K562 (cell line): Measurements from ENCODE around the gene CREB3L1. TPM values are rescaled to one million over a fixed set of nuclear protein-coding genes. Genes with fewer than 3 reads are reported as not detected.
A peak's percentile ranks its signal among the peaks of the same experiment; 100 is the strongest.

ENCODE experiments used
- ARID4B ChIP-seq: sonication (generic); formaldehyde crosslinking; IDR thresholded peaks from 2 replicates; pipeline ENCODE4 v1.8.0; 2022; ENCODE audit warnings: mild to moderate bottlenecking, missing genetic modification reagents
- ASH1L ChIP-seq: fragments of 450-650 bp; IDR thresholded peaks from 2 replicates; pipeline ENCODE4 v1.6.1; 2018; ENCODE audit warnings: borderline replicate concordance, mild to moderate bottlenecking, low read depth; ENCODE audit not compliant: partially characterized antibody
- CBFB ChIP-seq: sonication (generic); formaldehyde crosslinking; IDR thresholded peaks from 2 replicates; pipeline ENCODE4 v1.4.0; 2020; ENCODE audit warnings: mild to moderate bottlenecking, missing genetic modification reagents
- CXXC5 ChIP-seq: fragments of 250-450 bp; sonication (Bioruptor Pico); IDR thresholded peaks from 2 replicates; pipeline ENCODE4 v1.8.0; 2022; ENCODE audit warnings: inconsistent platforms, mild to moderate bottlenecking, moderate library complexity
- EHMT2 ChIP-seq: fragments of 450-650 bp; IDR thresholded peaks from 2 replicates; pipeline ENCODE4 v1.6.1; 2018; ENCODE audit warnings: antibody characterized with exemption
- ETS2 ChIP-seq: IDR thresholded peaks from 2 replicates; pipeline ENCODE4 v1.6.1; 2016; ENCODE audit warnings: borderline replicate concordance, missing genetic modification characterization, mild to moderate bottlenecking, moderate library complexity, missing compliant biosample characterization; ENCODE audit not compliant: poor library complexity, severe bottlenecking
- HLTF ChIP-seq: fragments of 450-650 bp; IDR thresholded peaks from 2 replicates; pipeline ENCODE4 v1.6.1; 2016
- HMGN3 ChIP-seq: IDR thresholded peaks from 2 replicates; pipeline ENCODE4 v1.6.1; 2011; ENCODE audit warnings: borderline replicate concordance, low read depth, mild to moderate bottlenecking, mixed read lengths, low read length; ENCODE audit not compliant: insufficient read length; ENCODE audit errors: extremely low read depth
- KLF13 ChIP-seq: fragments of 450-650 bp; IDR thresholded peaks from 2 replicates; pipeline ENCODE4 v1.6.1; 2016; ENCODE audit warnings: missing genetic modification characterization, low read depth, mild to moderate bottlenecking, missing compliant biosample characterization, moderate library complexity, borderline replicate concordance
- MYNN ChIP-seq, 2 experiments: sonication (generic); formaldehyde crosslinking in 1 of 2; IDR thresholded peaks; 2 replicates each; pipeline versions ENCODE4 v1.5.0 to v1.6.1; 2016 to 2020; ENCODE audit warnings: antibody characterized with exemption in 1 of 2, missing genetic modification reagents in 1 of 2
- NELFE ChIP-seq: IDR thresholded peaks from 2 replicates; pipeline ENCODE4 v1.6.1; 2011; ENCODE audit warnings: mild to moderate bottlenecking; ENCODE audit not compliant: insufficient read depth, insufficient read length
- NFIX ChIP-seq: fragments of 250-450 bp; sonication (Bioruptor Pico); IDR thresholded peaks from 2 replicates; pipeline ENCODE4 v1.4.0; 2020; ENCODE audit warnings: low read depth, mild to moderate bottlenecking, moderate library complexity
- NRF1 ChIP-seq, 2 experiments: fragments of 450-650 bp; IDR thresholded peaks in 1 of 2; conservative IDR thresholded peaks in 1 of 2; 2 replicates each; pipeline ENCODE4 v1.6.1; 2014; ENCODE audit warnings: mild to moderate bottlenecking in 2 of 2
- NUFIP1 ChIP-seq: fragments of 450-650 bp; IDR thresholded peaks from 2 replicates; pipeline ENCODE4 v1.6.1; 2018; ENCODE audit not compliant: partially characterized antibody
- PATZ1 ChIP-seq: fragments of 250-450 bp; sonication (Bioruptor Pico); IDR thresholded peaks from 2 replicates; pipeline ENCODE4 v1.5.0; 2020; ENCODE audit warnings: mild to moderate bottlenecking, borderline replicate concordance
- RBM15 ChIP-seq: fragments of 200-400 bp; formaldehyde crosslinking; IDR thresholded peaks from 2 replicates; pipeline ENCODE4 v1.6.1; 2018; ENCODE audit warnings: mild to moderate bottlenecking, low read length, moderate library complexity; ENCODE audit not compliant: insufficient read depth
- SP2 ChIP-seq: IDR thresholded peaks from 2 replicates; pipeline ENCODE4 v1.6.1; 2011; ENCODE audit warnings: mild to moderate bottlenecking, low read depth, low read length, moderate library complexity; ENCODE audit not compliant: poor library complexity, severe bottlenecking; ENCODE audit errors: extremely low read depth
- STAT5B ChIP-seq: fragments of 250-450 bp; sonication (Bioruptor Pico); IDR thresholded peaks from 2 replicates; pipeline ENCODE4 v1.8.0; 2021; ENCODE audit warnings: mild to moderate bottlenecking, inconsistent platforms
- TCF3 ChIP-seq: sonication (generic); formaldehyde crosslinking; IDR thresholded peaks from 2 replicates; pipeline ENCODE4 v1.4.0; 2020; ENCODE audit warnings: mild to moderate bottlenecking, missing genetic modification reagents
- ZKSCAN8 ChIP-seq: fragments of 200-800 bp; sonication (Bioruptor generic); IDR thresholded peaks from 2 replicates; pipeline ENCODE4 v1.6.1; 2016; ENCODE audit warnings: missing genetic modification characterization, missing compliant biosample characterization
- ZNF639 ChIP-seq, 2 experiments: fragments of 200-800 bp in 1 of 2; sonication (Bioruptor generic) in 1 of 2; sonication (generic) in 1 of 2; formaldehyde crosslinking in 1 of 2; IDR thresholded peaks in 1 of 2; conservative IDR thresholded peaks in 1 of 2; 2 replicates each; pipeline versions ENCODE4 v1.5.0 to v1.6.1; 2016 to 2020; ENCODE audit warnings: missing compliant biosample characterization in 1 of 2, missing genetic modification characterization in 1 of 2, missing genetic modification reagents in 1 of 2
- polyA plus RNA-seq, 8 experiments: library from polyadenylated mRNA; depleted of rRNA in 4 of 8; stranded (reverse) in 5 of 8; unstranded in 3 of 8; fragments of >200 nt; fragmentation: Nextera tagmentation in 2 of 8; fragmentation: Illumina TruSeq in 1 of 8; extraction: Ambion mirVana in 2 of 8; extraction: Trizol in 1 of 8; gene quantifications; 2 replicates each; pipeline versions ENCODE4 v1.2.1 to v1.2.3, GENCODE V29; 2011 to 2014; ENCODE audit warnings: inconsistent platforms in 1 of 8, missing spikeins in 1 of 8
- total RNA-seq, 7 experiments: library from RNA; depleted of rRNA in 6 of 7; stranded (reverse); fragments of >200 nt in 6 of 7; fragmentation: Illumina TruSeq in 2 of 7; extraction: Trizol in 2 of 7; gene quantifications; 2 replicates each; pipeline versions ENCODE4 v1.2.1 to v1.2.3, GENCODE V29; 2011 to 2021; ENCODE audit warnings: low replicate concordance in 1 of 7

Gene CREB3L1
- total and polyA plus RNA-seq, 9 of the 15 experiments (the other 6 are each of a cell fraction or from before 2014, with no cell fraction given): 1.2 to 27.6 (median 3.7) TPM

GRCh38 chr11:46309814-46310259 lies 32.4 kb downstream of the CREB3L1 start (continued):
- TF ChIP-seq ZNF639 (CRISPR knock-in tag; conservative IDR thresholded peaks at IDR 0.05 in 1 of 2, IDR thresholded peaks at IDR 0.05 in 1 of 2) (no peak), ETS2 (tag) (no peak), HLTF (no peak), STAT5B (CRISPR knock-in tag) (no peak), HMGN3 (no peak), ASH1L (no peak), EHMT2 (no peak), NRF1 (conservative IDR thresholded peaks at IDR 0.05 in 1 of 2, IDR thresholded peaks at IDR 0.05 in 1 of 2) (no peak), RBM15 (no peak), ARID4B (CRISPR knock-in tag) (no peak), KLF13 (tag) (no peak), TCF3 (CRISPR knock-in tag) (0 out of 2 replicates have a peak, but pooled peaks have one; percentile 24), MYNN (IDR thresholded peaks at IDR 0.05) (no peak), MYNN (CRISPR knock-in tag; IDR thresholded peaks at IDR 0.05) (no peak), CXXC5 (CRISPR knock-in tag) (0 out of 2 replicates have a peak, but pooled peaks have one; percentile 45), NUFIP1 (no peak), NFIX (no peak), CBFB (CRISPR knock-in tag) (no peak), NELFE (no peak), PATZ1 (CRISPR knock-in tag) (no peak), ZKSCAN8 (CRISPR knock-in tag) (no peak), SP2 (no peak)
